ENCODE data around the gene TENM4.
"Not testable (repeated sequence)": the region's sequence is repeated elsewhere in the genome, so short reads cannot be mapped to it uniquely, and the experiment has no call there.

TENM4 gene

DNA sequence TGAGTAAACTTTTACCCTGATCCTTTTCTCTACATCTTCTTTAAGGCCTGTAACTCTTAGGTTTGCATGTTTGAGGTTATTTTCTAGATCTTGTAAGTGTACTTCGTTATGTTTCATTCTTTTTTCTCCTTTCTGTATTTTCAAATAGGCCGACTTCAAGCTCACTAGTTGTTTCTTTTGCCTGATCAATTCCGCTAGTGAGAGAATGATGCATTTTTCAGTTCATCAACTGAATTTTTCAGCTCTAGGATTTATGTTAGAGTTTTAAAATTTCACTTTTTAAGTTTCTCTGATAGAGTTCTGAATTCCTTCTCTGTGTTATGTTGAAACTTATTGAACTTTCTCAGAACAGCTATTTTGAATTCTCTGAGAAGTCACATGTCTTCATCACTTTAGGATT, 810.7 kb downstream of the TENM4 start:
- DNase-seq (ENCODE audit: low read depth in 2 of 2, low spot score in 1 of 2) = no peak

DNA sequence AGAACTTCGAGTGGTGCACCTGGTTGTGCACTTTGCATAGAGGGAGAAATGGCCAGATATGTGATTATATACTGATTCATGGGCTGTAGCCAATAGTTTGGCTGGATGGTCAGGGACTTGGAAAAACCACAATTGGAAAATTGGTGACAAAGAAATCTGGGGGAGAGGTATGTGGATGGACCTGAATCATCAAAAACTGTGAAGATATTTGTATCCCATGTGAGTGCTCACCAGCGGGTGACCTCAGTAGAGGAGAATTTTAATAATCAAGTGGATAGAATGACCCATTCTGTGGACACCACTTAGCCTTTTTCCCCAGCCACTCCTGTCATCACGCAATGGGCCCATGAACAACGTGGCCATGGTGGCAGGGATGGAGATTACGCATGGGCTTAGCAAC, 818.2 kb downstream of the TENM4 start:
- DNase-seq (ENCODE audit: low read depth in 2 of 2, low spot score in 1 of 2) = no peak

DNA sequence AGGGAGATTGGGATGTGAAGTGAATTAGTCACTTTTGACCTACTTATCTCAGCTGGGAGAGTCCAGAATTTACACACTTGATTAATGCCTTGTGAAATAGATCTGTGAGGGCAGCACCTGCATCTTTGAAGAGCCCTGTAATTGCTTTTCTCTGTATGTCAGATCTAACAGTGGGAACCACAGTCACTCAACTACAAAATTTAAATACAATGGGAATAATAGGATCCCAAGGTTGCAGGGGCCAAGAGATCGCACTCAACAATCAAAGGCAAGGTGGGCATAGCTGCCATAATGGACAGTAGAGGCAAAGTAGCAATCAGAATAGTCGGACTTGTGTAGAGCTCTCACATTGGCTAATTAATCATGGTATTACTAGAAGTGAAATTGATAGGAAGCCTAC, 820.7 kb downstream of the TENM4 start:
- DNase-seq (ENCODE audit: low read depth in 2 of 2, low spot score in 1 of 2) = no peak

DNA sequence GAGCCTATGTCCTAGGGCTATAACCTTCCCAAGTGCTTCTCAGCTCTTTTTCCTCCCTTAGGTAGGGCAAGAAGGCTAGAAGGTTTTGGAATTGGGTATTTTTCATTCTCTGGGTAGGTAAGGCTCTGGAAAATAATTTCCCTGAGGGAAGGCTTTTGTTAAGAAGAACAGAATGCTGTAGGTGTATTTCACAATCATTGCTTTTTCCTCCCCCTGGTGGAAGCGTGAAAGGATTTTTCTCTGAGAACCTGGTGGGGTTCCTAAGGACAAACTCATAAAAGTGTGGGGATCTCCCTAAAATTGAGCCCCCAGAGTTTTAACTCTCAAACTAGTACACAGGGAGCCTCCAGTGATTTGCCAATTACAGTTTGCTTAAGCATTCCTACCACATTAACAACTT, 825.1 kb downstream of the TENM4 start:
- no peak for DNase-seq (ENCODE audit: low read depth in 2 of 2, low spot score in 1 of 2)

DNA sequence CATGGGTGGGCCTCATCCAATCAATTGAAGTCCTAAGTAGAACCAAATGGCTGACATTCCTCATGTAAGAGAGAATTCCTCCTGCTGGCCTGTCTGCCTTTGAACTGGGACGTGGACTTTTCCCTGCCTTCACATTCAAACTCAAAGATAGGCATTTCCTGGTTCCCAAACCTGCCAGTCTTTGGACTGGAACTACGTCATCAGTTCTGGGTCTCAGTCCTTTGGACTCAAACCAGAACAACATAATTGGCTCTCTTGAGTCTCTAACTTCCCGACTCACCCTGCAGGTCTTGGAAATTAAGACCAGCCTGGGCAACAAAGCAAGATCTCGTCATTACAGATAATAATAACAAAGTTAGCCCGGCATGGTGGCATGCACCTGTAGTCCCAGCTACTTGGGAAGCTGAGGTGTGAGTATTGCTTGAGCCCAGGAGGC, 827.4 kb downstream of the TENM4 start:
- no peak for DNase-seq (ENCODE audit: low read depth in 2 of 2, low spot score in 1 of 2)

DNA sequence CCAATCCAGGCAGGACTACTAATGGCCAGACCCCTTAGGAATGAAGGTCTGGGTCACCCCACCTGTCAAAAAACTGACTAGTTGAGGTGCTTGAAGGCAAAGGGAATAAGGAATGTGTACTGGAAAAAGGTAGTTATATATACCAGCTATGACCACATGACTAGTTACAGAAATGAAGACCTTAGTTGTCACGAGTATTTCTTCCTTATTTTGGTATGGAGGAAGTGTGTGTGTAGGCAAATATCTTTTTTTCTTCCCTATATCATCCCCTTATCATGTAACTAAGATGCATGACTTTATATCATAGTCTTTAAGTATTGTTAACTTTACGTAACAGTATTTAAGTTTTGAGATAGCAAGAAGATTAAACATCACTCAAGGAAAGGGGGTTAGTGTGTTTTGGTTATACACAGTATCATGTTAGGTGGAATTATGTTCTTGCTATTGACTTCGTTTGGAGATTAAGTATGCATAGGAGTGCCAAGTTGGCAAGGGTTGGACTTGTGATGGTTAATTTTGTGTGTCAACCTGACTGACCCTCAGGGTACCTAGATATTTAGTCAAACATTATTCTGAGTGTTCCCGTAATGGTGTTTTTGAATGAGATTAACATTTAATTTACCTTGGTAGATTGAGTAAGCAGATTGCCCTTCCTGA, 828.0 kb downstream of the TENM4 start:
- DNase-seq (ENCODE audit: low read depth in 2 of 2, low spot score in 1 of 2) = no peak

DNA sequence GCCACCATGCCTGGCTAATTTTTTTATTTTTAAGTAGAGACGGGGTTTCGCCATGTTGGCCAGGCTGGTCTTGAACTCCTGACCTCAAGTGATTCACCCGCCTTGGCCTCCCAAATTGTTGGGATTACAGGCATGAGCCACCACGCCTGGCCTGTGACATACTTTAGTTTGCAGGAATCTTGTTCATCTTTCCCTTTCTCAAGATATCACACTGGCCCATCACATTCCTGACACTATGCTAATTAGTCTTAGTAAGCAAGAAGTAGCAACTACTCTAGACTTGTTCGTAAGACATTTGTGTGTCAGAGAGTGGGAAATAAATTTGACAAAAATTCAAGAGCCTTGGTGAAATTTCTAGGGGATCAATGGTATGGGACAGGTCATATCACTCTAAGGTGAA, 831.5 kb downstream of the TENM4 start:
- DNase-seq (ENCODE audit: low read depth in 2 of 2, low spot score in 1 of 2) = not testable (repeated sequence)

DNA sequence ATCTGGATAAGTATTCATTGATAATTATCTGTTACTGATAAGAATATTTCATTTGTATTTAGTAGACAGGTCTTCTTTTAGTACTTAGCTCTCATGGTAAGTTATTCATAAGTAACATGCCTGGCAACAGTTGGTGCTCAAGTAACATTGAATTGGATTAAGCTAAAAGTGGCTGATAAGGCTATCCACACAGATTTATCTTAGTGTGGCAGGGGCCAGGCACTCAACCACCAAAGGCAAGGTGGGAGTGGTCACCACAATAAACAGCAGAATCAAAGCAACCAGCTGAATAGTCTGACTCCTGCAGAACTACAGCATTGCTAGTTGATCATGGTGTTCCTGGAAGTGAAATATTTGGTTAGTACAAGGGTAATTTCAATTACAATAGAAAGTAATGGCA, 833.1 kb downstream of the TENM4 start:
- DNase-seq (ENCODE audit: low read depth in 2 of 2, low spot score in 1 of 2) = no peak

DNA sequence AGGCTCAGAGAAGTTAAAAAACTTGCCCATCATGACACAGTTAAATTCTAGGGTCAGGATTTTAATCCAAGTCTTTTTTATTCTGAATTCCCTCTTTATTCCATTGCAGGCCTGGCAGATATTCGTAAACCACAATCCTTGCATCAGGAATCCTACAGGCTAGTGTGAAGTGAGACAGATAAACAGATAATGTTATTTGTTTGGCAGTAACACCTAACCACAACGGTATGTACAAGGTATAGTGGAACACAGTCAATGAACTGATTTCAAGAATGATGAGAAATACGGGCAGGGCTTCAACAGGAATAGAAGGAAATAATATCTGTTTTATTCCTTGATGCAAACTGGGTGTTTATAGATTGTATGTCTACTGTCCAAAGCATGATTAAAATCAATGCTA, 834.2 kb downstream of the TENM4 start:
- no peak for DNase-seq (ENCODE audit: low read depth in 2 of 2, low spot score in 1 of 2)

DNA sequence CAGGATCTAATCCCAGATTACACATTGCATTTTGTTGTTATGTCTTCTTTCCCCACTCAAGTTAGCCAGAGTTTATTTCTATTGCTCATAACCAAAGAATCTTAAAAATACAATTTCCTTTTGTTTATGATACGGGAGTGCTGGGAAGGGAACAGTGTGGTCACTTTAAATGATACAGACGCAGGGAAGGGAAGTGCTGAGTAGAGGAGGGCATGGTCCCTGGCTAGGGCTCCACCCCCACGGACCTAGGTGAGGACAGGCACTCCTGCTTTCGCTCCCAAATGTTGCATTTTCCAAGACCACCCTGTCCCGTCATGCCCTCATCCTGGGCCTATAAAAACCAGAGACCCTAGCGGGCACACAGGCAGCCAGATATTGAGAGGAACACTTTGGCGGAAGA, 835.5 kb downstream of the TENM4 start:
- no peak for DNase-seq (ENCODE audit: low read depth in 2 of 2, low spot score in 1 of 2)

DNA sequence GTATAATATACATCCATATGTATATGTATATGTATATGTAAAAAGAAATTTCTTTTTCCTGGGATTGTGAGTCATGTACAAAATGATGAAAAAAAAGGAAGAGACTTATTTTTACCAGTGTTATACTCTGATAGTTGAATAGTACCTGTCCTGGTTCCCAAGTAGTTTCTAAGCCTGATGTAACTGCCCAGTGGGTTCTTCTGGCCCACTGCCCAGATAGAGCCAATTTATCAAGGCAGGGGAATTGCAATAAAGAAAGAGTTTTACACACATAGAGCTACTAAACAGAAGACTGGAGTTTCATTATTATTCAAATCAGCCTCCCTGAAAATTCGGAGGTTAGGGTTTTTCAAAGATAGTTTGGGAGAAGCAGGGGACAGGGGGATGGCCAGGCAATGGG, 837.0 kb downstream of the TENM4 start:
- DNase-seq (ENCODE audit: low read depth in 2 of 2, low spot score in 1 of 2) = no peak

All from stimulated activated CD8-positive, alpha-beta memory T cell treated with anti-CD3 and anti-CD28 coated beads, Interleukin-4, amount 100 ng/mL, for 4 hours (primary cell).